OCI-LY7 (cell line): ENCODE measurements around the gene FITM1.

Experiments
- CTCF ChIP-seq: fragments of 200-600 bp; sonication (generic); conservative IDR thresholded peaks from 2 replicates; pipeline ENCODE4 v1.5.1; 2014; ENCODE audit warnings: mild to moderate bottlenecking, antibody characterized with exemption, low read length, moderate library complexity, mixed read lengths
- EZH2phosphoT487 ChIP-seq: fragments of 200-600 bp; sonication (generic); IDR thresholded peaks from 2 replicates; pipeline ENCODE4 v1.6.1; 2018; ENCODE audit warnings: low read depth, borderline replicate concordance, mild to moderate bottlenecking, mixed run types, antibody characterized with exemption, low read length, moderate library complexity, mixed read lengths

- no peak for TF ChIP-seq EZH2phosphoT487
- TF ChIP-seq CTCF: no peak
Observed at GRCh38 chr14:24160499-24160849, 30.0 kb downstream of the FITM1 start.
